NT2/D1 (cell line): ENCODE results near the gene RNLS.

Experiments used
- SUZ12 ChIP-seq: IDR thresholded peaks from 2 replicates; pipeline ENCODE4 v1.6.1; 2011; ENCODE audit not compliant: insufficient read length, insufficient read depth; ENCODE audit errors: extremely low read depth
- YY1 ChIP-seq: IDR thresholded peaks from 2 replicates; pipeline ENCODE4 v1.6.1; 2011; ENCODE audit not compliant: insufficient read length, insufficient read depth
- ZNF274 ChIP-seq: IDR thresholded peaks from 2 replicates; pipeline ENCODE4 v1.6.1; 2011; ENCODE audit warnings: mild to moderate bottlenecking, low read depth, low read length

DNA sequence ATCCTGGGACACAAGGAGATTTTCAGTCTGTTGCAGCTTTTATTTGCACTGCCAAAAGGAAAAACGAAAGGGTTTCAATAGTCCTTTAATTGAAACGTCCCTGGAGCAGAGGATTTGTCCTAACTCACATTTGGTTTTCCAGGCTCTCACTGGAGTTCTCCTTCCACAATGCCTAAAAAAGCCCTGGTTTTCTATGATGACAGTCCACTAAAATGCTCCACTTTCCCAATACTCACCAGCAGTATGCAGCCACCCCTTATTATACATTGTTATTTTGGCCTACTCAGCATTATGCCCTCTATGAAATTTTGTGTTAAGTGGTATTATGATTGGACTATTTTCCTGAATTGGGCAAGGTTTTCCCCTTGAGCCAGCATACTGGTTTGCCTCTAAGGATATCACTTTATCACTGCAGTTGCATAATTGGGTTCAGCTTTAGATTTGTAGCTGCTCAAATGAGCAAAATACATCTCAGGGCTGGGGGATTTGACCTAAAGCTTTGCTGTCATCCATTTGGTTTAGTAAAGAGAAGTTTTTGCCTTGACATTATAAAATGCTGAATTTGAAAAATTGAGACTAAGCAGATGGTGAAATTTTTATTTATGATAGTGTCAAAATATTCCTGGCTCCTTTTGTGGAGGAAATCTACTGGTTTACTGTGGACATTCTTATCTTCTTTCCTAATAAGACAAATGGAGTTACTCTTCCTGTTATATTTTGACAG lies 239.2 kb downstream of the RNLS start:
- no peak for TF ChIP-seq ZNF274
- no peak for TF ChIP-seq SUZ12
- TF ChIP-seq YY1: no peak
